UCSD-AML1 (cell line): ENCODE results near the gene HYI.

Experiments
- DNase-seq: peaks from one replicate; lab custom pipeline; 2025; ENCODE audit not compliant: unreplicated experiment; lab: John Stamatoyannopoulos, UW

The HYI gene

GRCh38 chr1:43445606-43446387 lies 7.9 kb downstream of the HYI start:
- no peak for DNase-seq

- DNase-seq = no peak
These were observed 8.9 kb downstream of the HYI start for GRCh38 chr1:43444836-43445235.

- no peak for DNase-seq
These were observed 9.4 kb downstream of the HYI start for GRCh38 chr1:43444151-43444828.

- no peak for DNase-seq
These were observed 10.4 kb downstream of the HYI start for GRCh38 chr1:43443197-43443946.

- no peak for DNase-seq
These were observed 11.0 kb downstream of the HYI start for GRCh38 chr1:43442756-43443155.

GRCh38 chr1:43441894-43442637 lies 11.7 kb downstream of the HYI start:
- no peak for DNase-seq

- DNase-seq = no peak
These were observed 12.4 kb downstream of the HYI start for GRCh38 chr1:43441166-43441893.

- DNase-seq = no peak
These were observed 13.4 kb downstream of the HYI start for GRCh38 chr1:43440358-43440757.

- no peak for DNase-seq
These were observed 13.9 kb downstream of the HYI start for GRCh38 chr1:43439781-43440180.

- DNase-seq = no peak
These were observed 14.7 kb downstream of the HYI start for GRCh38 chr1:43438953-43439581.

GRCh38 chr1:43438576-43438952 lies 15.2 kb downstream of the HYI start:
- DNase-seq = no peak

GRCh38 chr1:43438006-43438405 lies 15.7 kb downstream of the HYI start:
- DNase-seq = no peak

GRCh38 chr1:43437031-43437973 lies 16.4 kb downstream of the HYI start:
- DNase-seq = no peak

GRCh38 chr1:43436371-43436770 lies 17.4 kb downstream of the HYI start:
- no peak for DNase-seq

GRCh38 chr1:43435146-43436145 lies 18.3 kb downstream of the HYI start:
- no peak for DNase-seq

GRCh38 chr1:43434256-43434655 lies 19.5 kb downstream of the HYI start:
- DNase-seq = no peak

GRCh38 chr1:43432907-43433306 lies 20.8 kb downstream of the HYI start:
- no peak for DNase-seq
